Chondrocyte (in vitro differentiated cells): Measurements from ENCODE around the gene SMIM41. TPM values are rescaled to one million over a fixed set of nuclear protein-coding genes. Genes with fewer than 3 reads are reported as not detected.

ENCODE experiments used
- DNase-seq: peaks from one replicate; pipeline ENCODE4 v3.0.0; 2021; ENCODE audit warnings: mixed read lengths, low spot score
- H3K27ac Mint-ChIP-seq: one replicate; pipeline ENCODE4 v1.8.0; 2021; ENCODE audit warnings: mild to moderate bottlenecking, moderate library complexity, mixed read lengths; ENCODE audit not compliant: unreplicated experiment
- H3K27me3 Mint-ChIP-seq: 2 replicates; pipeline ENCODE4 v1.8.0; 2021; ENCODE audit warnings: low read depth, mixed read lengths
- H3K36me3 Mint-ChIP-seq: 2 replicates; pipeline ENCODE4 v1.8.0; 2021; ENCODE audit warnings: low read depth, mixed read lengths
- H3K4me1 Mint-ChIP-seq: 2 replicates; pipeline ENCODE4 v1.8.0; 2021; ENCODE audit warnings: low read depth, mild to moderate bottlenecking, mixed read lengths
- H3K4me3 Mint-ChIP-seq: one replicate; pipeline ENCODE4 v1.8.0; 2021; ENCODE audit warnings: mild to moderate bottlenecking, moderate library complexity, mixed read lengths; ENCODE audit not compliant: unreplicated experiment
- H3K9me3 Mint-ChIP-seq: 2 replicates; pipeline ENCODE4 v1.8.0; 2021; ENCODE audit warnings: low read depth, mixed read lengths
- total RNA-seq: library from RNA; stranded (reverse); gene quantifications from 3 replicates; pipeline ENCODE4 v1.2.1, GENCODE V29; 2021
- TF ChIP-seq, protein P1 (sequence below): fragments of 200-600 bp; sonication (generic); IDR thresholded peaks from 2 replicates; pipeline ENCODE4 v1.5.0; 2021; ENCODE audit warnings: antibody characterized with exemption, mild to moderate bottlenecking, moderate library complexity

SMIM41 gene
- total RNA-seq, 1 donor from 2014 or later = not detected

DNA sequence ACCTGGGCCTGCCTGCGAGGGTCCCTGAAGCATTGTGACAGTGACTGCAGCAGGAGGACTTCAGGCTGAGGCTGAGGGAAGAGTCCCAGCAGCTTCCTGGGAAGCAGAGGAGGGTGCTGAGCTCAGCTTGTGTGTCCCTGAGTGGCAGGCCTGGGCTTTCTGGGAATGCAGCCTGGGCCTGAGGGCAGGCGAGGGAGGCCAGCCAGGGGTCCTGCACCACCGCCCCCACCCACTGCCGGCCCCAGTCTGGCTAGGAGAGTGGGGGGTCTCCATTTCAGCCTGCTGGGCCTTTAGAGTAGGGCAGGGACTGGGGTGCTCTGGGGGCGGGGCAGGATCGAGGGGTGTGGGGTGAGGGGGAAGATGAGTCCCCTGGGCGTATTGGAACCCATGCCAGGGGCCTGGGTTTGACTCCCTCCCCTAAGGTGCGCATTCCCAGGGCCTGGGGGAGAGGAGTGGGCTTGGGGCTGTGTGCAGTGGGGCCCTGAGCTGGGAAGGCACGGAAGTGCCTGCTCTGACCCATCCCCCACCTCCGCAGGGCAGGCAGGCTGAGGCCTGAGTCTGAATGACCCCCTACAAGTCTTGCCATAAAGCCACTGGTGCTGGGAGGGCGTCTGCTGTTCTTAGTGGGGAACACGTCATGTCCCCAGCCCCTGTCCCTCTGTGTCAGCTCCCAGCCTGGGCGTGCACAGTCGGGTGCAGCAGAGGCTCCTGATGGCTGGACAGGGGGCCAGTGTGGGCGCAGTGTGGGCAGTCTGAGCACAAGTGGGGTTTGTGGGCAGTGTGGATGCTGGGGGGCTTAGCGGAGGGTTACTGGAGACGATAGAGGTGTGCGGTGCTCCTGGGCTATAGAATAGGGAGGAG lies 66.0 kb downstream of the SMIM41 start:
- DNase-seq = no peak
- TF ChIP-seq, protein P1, sequence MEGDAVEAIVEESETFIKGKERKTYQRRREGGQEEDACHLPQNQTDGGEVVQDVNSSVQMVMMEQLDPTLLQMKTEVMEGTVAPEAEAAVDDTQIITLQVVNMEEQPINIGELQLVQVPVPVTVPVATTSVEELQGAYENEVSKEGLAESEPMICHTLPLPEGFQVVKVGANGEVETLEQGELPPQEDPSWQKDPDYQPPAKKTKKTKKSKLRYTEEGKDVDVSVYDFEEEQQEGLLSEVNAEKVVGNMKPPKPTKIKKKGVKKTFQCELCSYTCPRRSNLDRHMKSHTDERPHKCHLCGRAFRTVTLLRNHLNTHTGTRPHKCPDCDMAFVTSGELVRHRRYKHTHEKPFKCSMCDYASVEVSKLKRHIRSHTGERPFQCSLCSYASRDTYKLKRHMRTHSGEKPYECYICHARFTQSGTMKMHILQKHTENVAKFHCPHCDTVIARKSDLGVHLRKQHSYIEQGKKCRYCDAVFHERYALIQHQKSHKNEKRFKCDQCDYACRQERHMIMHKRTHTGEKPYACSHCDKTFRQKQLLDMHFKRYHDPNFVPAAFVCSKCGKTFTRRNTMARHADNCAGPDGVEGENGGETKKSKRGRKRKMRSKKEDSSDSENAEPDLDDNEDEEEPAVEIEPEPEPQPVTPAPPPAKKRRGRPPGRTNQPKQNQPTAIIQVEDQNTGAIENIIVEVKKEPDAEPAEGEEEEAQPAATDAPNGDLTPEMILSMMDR = no peak
- peaks cover 60% of the 10 kb centered on the region for H3K4me1 Mint-ChIP-seq
- H3K27ac Mint-ChIP-seq = peak overlapping the region; percentile 87
- H3K36me3 Mint-ChIP-seq = no peaks in the 10 kb centered on the region
- H3K27me3 Mint-ChIP-seq = no peaks in the 10 kb centered on the region
- H3K4me3 Mint-ChIP-seq = no peak overlapping the region
- H3K9me3 Mint-ChIP-seq = no peaks in the 10 kb centered on the region

DNA sequence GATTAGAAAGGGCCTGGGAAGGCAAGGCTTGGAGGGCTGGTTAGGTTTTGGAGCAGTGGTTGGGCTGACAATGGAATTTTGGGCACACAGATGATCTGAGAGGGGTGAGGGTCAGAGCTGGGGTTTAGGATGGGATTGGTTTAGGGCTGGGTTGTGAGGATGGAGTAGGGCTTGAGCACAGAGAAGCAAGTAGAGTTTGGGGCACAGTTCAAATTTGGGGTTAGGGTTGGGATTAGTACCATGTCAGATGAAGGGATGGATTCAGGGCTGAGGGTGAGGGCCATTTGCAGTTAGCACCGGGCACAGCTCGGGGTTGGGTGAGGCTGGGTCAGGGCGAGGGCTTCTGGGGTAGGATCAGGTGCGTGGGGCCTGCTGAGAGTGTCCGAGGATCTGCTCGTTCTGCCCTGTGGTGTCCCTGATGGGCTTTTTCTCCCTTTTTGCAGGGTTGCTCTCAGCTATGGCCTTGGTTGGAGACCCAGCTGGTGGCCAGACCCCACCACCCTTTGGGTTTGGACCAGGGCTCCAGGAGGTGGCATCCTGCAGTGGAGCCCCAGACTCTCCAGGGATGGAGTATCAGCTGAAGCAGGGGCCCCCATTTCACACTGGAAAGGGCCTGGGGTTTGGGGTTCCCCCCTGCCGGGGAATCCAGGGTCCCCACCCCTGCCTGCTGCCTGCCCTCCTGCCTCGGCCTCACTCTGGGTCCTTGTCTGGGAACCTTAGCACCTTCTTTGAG lies 66.8 kb downstream of the SMIM41 start:
- TF ChIP-seq, protein P1 = no peak

DNA sequence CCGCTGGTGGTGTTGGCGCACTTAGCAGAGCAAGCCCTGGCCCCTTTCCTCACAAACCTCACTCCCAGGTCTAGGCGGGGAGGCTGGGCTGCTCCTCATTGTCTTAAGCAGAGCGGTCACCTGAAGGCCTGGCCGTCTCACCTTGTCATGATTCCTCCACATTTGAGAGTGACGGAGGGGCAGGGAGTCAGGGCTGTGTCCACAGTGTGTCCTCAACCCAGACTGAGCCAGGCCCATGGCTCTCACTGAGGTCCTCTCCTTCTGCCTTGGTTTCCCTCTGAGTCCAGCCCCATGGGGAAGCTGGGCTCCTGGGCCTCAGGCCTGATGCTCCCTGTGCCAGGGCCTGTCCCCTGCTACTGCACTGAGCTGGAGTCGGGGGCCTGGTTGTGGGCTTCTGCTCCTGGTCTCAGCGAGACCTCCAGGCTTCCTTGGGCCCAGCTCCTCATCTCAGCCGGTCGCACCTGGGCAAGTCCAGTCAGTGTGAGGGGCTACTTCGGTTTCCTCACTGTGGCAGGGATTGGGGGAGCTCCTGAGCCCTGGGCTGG lies 67.4 kb downstream of the SMIM41 start:
- TF ChIP-seq, protein P1 = no peak
- H3K9me3 Mint-ChIP-seq = no peaks in the 10 kb centered on the region
- no peaks in the 10 kb centered on the region for H3K27me3 Mint-ChIP-seq
- H3K4me1 Mint-ChIP-seq = peaks cover 69% of the 10 kb centered on the region
- no peak for DNase-seq
- H3K36me3 Mint-ChIP-seq = no peaks in the 10 kb centered on the region
- peak overlapping the region; percentile 93 for H3K27ac Mint-ChIP-seq
- H3K4me3 Mint-ChIP-seq = no peak overlapping the region

More for the DNA sequence above, 66.8 kb downstream of the SMIM41 start:
- DNase-seq = no peak
- Mint-ChIP-seq H3K27me3 (no peaks in the 10 kb centered on the region), H3K9me3 (no peaks in the 10 kb centered on the region), H3K4me1 (peaks cover 63% of the 10 kb centered on the region), H3K27ac (peak overlapping the region; percentile 93), H3K36me3 (no peaks in the 10 kb centered on the region), H3K4me3 (no peak overlapping the region)

DNA sequence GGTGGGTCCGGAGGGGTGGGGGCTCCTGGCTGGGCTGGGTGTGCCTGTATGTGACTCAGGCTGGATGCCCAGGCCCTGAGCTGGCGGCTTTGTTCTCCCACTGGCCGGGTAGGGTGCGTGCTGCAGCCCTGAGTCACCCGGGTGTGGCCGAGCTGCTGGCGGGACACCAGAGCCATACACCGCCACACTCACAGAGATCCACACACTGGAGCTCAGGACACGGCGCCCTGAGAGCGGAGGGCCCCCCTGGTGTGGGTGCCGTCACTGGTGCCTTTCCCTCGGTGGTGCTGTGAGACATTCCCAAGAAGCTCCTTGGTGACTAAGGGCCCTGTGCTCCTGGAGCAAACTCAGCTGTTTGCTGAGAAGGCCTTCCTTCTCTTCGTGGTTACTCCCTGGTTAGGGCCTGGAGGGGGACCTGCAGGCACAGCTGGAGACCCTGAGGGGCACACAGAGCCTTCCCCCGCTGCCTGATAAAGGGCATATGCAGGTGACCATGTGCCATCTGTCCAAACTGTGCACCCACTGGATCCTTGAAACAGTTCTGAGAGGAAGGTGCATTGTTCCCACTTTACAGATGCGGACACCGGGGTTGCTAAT lies 68.0 kb downstream of the SMIM41 start:
- Mint-ChIP-seq H3K36me3 (no peaks in the 10 kb centered on the region), H3K27ac (peak overlapping the region; percentile 93), H3K4me1 (peaks cover 70% of the 10 kb centered on the region), H3K27me3 (no peaks in the 10 kb centered on the region), H3K9me3 (no peaks in the 10 kb centered on the region), H3K4me3 (no peak overlapping the region)
- peak; percentile 99 for DNase-seq
- TF ChIP-seq, protein P1 = no peak

DNA sequence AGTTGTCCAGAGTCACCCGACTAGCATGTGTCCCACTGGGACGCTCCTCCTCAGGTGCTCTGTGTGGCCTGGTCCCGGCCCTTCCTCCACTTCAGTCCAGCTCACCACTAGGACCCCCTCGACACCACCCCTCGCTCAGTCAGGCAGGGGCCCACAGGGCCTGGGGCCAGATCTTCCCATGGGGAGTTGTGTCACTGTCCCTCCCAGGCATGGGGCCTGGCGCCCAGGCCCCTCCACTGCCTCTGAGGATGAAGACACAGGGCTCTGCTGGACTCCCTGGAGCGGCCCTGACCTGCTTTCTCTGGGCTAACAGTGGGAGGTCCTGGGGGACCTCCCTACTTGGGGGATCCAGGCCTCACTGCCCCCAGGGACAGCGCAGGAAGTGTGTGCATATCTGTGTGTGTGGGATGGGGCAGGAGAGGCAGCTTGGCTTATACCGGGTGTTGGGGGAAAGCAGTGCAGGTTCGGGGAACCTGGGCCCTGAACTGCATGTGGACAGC lies 68.5 kb downstream of the SMIM41 start:
- Mint-ChIP-seq H3K27me3 (no peaks in the 10 kb centered on the region), H3K36me3 (no peaks in the 10 kb centered on the region), H3K4me3 (no peak overlapping the region), H3K9me3 (no peaks in the 10 kb centered on the region), H3K4me1 (peaks cover 73% of the 10 kb centered on the region), H3K27ac (peak overlapping the region; percentile 93)
- TF ChIP-seq, protein P1 = no peak
- DNase-seq = no peak
